Stimulated activated CD8-positive, alpha-beta memory T cell treated with anti-CD3 and anti-CD28 coated beads, Interleukin-15, amount 100 ng/mL, for 24 hours (primary cell): Measurements from ENCODE around the gene C13orf46.
"Not testable (repeated sequence)": the region's sequence is repeated elsewhere in the genome, so short reads cannot be mapped to it uniquely, and the experiment has no call there.

Experiments used
- DNase-seq: peaks from one replicate; pipeline ENCODE4 v3.0.0-alpha.2; 2020; ENCODE audit warnings: low read depth

The C13orf46 gene

GRCh38 chr13:113973218-113974164, at the start of gene C13orf46:
C13orf46 (minus strand) TSS chr13:113974076; CDS start chr13:113973997, 79 bp downstream.
- no peak for DNase-seq

DNA sequence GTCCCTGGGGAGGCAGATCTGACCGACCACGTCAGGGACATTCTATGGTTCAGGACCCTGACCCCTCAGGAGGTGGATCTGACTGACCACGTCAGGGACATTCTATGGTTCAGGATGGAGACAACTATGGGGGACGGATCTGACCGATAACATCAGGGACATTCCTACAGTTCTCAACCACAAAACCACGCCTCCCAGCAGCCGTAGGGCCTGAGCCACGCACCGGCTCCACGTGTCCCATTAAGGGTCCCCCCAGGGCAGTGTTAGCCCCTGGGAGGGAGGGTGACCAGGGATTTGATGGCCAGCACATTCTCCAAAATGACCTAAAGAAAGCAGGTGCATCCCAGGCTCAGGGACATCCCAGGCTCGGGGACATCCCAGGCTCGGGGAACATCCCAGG, 49.0 kb upstream of the C13orf46 start:
- DNase-seq, result no peak

GRCh38 chr13:114022309-114022669, 48.4 kb upstream of the C13orf46 start:
- DNase-seq, result no peak

- no peak for DNase-seq
Measured at GRCh38 chr13:114021464-114022308, 47.8 kb upstream of the C13orf46 start.

DNA sequence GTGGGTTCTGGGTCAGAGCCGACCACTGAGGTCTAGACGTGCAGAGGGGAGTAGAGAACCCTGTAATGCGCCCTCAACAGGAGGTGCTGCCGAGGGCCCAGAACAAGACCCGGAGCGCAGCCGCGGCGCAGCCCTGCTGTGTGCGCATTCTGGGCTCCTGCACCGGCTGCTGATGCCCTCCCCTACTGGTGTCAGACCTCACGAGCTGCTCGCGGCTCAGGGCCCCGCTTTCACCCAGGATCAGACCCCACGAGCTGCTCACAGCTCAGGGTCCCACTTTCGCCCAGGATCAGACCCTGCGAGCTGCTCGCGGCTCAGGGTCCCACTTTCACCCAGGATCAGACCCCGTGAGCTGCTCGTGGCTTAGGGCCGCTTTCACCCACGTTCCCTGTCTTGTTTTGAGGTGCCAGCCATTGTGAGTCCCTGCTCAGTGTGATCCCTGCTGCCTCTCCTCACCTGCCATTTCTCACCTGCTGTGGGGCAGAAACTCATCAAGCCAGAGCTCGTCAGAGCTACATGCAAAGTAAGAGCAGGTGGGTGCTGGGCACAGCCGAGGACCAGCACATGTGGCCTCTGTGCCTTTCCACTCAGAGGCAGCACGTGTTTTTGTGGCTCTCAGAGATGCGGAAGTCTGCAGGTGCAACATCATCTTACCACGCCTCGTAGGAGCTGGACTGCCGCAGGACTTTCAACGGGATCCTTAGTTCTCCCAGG, 47.0 kb upstream of the C13orf46 start:
- DNase-seq, result no peak

DNA sequence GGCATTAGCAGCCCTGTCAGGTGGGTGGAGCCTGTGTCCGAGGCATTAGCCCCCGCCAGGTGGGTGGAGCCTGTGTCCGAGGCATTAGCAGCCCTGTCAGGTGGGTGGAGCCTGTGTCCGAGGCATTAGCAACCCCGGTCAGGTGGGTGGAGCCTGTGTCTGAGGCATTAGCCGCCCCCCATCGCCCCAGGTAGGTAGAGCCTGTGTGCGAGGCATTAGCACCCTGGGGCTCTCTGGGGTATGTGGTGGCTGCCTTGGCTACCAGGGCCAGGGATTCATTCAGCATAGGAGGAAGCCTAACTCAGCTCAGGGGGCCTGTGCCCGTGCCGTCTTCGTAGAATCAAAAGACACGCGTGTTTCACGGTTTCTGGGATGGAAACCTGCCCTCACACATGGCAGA, 46.3 kb upstream of the C13orf46 start:
- DNase-seq, result not testable (repeated sequence)

- peak; percentile 14 for DNase-seq
Measured at GRCh38 chr13:114019367-114019766, 45.5 kb upstream of the C13orf46 start.

GRCh38 chr13:114018461-114019055, 44.7 kb upstream of the C13orf46 start:
- DNase-seq, result no peak

- no peak for DNase-seq
Measured at GRCh38 chr13:114017966-114018365, 44.1 kb upstream of the C13orf46 start.

DNA sequence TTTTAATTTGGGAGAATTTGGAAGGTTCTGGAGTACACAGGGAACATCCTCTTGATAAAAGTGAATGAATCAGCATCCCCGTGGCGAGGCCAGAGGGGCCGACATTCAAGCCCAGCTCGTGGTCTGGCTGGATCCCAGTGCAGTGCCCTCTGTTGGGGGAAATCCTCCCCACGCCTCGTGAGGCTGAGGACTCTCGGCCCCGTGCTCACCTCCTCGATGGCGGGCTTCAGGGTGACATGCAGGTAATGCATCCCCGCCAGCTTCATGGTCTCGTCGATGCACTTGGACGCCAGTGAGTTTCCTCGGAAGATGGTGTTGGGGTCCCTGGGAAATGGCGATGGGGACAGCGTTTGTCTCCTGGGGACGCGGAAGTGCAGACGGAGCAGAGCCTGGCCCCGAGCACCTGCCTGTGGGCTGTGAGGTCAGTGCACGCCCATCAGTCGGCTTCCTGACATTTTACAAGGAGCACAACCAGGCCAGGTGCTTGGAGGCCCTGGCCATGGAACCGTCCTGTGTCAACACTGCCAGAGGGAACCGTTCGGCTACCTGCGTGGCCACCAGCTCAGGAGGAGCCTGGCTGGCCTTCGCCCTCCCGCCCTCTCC, 43.3 kb upstream of the C13orf46 start:
- no peak for DNase-seq

DNA sequence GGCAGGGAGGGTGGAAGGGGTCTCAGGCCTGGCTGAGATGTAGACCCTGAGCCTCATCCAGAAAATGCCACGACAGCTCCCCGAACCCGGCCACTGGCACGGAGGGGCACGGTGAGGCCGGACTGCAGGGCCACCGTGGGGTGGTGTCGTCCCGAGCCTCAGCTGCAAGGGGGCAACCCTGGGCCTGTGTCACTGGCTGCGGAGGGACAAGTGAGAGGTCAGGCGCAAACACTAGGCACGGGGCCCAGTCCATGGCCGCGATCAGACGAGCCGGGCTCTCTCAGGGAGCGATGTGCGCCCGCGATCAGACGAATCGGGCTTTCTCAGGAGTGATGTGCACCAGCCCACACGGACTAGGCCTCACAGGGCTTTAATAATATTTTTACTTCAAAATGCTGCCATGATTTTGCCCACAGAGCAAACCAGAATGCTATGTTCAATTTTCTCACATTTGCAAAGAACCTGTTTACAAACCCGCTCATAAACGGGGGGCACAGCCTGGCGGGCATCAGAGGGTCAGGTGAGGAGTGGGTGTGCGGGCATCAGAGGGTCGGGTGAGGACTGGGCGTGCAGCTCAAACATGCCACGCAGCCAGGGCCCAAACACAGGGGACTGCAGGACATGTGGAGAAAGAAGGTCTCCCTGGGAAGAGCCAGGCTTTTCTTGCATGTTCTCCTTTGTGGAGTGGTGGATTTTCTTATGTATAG, 42.6 kb upstream of the C13orf46 start:
- DNase-seq, result no peak

DNA sequence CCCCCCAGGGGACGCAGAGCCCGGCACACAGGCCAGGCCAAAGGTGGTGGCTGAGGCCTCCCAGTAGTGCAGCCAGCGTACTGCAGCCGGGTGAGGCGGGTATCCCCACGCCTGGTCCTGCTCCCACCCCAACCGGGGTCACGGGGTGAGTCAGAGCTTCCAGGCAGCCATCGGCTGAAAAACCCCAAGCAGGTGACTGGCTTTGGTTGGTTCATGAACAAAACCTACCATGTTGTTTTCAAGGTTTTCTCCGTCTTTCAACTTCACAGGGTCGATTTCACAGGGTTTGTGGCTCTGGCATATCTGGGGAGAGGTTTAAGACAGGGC, 42.1 kb upstream of the C13orf46 start:
- no peak for DNase-seq

DNA sequence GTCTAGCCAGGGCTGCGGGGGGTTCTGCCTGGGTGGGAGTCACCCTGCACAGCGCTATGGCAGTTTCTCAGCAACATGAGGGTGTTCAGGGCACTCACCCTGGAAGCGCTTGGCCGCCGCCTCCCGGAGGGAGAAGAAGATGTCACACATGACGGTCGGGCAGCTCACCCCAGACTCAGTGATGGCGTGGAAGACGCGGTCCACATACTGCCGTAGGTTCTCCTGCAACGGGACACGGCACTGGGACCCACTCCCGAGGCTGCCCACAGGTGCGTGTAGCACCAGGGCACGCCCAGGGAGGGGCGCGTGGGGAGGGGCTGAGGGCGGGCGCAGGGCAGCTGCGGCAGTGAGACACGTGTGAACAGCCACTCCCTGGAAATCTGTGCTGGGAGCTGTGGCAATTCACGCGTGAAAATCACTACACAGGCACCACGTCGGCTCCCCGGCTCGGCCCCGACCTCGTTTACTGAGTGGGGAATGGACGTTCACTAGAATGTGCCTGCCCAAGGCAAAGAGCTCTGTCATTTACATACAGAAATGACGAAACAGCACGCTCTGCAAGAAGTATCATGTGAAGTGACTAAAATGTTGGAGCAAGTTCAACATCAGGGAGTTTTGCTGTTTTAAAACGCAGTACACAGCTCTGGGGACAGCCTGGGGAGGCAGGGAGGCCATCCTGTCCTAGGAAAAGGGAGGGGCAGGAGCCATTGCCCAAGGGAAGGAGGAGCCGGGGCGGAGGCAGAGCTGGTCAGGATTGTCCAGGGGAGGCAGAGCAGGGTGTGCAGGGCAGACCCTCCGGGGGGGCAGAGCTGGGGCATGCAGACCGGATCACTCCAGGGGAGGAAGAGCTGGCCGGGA, 41.5 kb upstream of the C13orf46 start:
- no peak for DNase-seq

DNA sequence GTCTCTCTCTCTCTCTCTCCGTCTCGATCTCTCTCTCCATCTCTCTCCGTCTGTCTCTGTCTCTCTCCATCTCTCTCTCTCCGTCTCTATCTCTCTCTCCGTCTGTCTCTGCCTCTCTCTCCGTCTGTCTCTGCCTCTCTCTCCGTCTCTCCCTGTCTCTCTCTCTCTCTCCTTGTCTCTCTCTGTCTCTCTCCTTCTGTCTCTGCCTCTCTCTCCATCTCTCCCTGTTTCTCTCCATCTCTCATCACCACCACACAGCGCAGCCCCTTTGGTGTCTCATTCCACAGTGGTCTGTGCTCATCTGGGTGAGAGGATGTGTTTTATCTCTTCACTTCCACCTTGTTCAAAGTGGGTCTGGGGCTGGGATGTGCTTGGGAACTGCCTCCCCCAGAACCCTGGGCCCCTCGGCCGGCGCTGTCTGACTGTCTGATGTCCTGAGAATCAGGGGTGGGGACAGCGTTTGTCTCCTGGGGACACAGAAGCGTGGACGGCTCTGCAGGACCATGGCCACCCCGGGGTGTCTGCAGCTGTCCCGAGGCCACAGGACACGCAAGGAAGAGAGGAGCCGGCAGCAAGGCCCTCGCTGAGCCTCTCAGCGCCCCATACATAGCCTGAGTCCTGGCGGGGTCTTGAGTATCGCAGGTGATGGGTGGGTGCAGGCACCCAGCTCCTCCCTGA, 40.2 kb upstream of the C13orf46 start:
- no peak for DNase-seq

DNA sequence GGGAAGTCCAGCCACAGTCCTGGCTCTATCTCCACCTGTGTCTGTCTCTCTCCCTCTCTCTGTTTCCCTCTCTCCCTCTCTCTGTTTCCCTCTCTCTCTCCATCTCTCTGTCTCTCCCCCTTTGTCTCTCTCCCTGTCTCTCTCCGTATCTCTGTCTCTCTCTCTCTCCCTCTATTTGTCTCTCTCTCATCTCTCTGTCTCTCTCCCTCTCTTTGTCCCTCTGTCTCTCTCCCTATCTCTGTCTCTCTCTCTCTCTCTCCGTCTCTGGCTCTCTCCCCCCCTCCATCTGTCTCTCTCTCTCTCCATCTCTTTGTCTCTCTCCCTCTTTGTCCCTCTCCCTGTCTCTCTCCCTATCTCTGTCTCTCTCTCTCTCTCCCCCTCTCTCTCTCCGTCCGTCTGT, 39.5 kb upstream of the C13orf46 start:
- DNase-seq, result no peak

DNA sequence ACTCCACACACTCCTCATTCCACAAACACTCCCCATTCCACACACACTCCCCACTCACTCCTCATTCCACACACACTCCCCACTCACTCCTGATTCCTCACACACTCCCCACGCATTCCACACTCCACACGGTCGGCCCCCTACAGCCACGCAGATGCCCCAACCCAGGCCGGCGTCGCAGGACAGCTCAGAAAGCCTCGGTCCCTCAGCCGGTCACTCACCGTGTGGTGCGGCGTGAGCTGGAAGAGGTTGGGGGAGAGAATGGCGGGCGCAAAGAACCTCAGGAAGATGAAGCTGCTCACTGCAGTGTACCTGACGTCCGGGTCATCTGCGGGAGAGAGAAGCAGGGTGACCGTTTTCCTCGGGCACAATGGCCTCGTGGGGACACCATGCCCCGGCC, 39.0 kb upstream of the C13orf46 start:
- DNase-seq, result no peak

- no peak for DNase-seq
Measured at GRCh38 chr13:114012141-114012540, 38.3 kb upstream of the C13orf46 start.

DNA sequence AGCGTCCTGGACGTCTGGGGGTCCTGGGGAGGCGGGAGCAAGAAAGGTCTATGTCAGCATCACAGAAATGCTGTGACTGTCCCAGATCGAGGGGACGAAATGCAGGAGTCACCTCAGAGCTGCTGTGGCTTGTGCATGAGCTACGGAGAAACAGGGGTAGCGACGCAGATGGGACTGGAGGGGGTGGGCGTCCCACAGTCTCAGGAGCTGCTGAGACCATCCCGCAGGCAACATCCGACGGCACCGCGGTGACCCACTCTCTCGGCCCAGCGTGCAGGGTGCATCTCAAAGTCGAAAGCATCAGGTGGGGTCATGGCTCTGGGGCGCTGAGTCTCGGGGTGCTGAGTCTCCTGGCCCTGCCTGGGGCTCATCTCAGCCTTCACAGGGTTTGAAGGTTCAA, 37.4 kb upstream of the C13orf46 start:
- DNase-seq, result no peak

DNA sequence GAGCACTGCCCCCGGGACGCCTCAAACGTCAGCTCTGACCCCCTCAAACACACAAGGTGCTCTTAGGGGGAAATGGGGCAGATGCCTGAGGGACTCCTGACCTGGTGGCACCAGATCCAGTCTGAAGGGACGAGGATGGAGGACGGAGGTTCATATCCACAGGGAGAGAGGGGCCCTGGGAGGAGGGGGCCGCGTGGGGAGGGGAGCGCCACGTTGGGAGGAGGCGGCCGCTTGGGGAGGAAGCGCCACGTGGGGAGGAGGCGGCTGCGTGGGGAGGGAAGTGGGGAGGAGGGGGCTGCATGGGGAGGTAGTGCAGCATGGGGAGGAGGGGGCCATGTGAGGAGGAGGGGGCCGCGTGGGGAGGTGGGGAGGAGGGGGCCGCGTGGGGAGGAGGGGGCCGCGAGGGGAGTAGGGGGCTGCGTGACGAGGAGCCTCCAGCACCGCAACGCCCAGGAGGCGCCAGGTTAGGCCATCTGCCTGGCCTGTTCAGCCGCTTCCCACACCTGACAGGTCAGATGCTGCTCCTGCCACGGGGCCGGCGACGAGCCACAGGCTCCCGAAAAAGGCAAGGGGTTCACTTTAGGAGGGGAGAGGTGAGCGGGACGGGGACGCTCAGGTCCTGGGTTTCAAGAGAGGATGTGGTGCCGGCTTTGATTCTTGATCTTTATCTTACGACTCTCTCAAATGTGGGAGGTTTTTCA, 36.7 kb upstream of the C13orf46 start:
- no peak for DNase-seq
